Spleen (tissue), 7 donors: Measurements from ENCODE around the gene HRH2.

ENCODE experiments used
- POLR2A ChIP-seq, 3 donors: fragments of 450-650 bp; IDR thresholded peaks; one replicate each; pipeline ENCODE4 v1.5.1; 2017; ENCODE audit warnings: antibody characterized with exemption in 3 of 3, mild to moderate bottlenecking in 1 of 3
- POLR2AphosphoS5 ChIP-seq, 3 donors: sonication (generic); formaldehyde crosslinking; IDR thresholded peaks; one replicate each; pipeline ENCODE4 v1.5.1; 2017; ENCODE audit warnings: antibody characterized with exemption in 3 of 3
- TF ChIP-seq, protein P1 (sequence below), 11 experiments: fragments of 200-600 bp in 7 of 11; fragments of 450-650 bp in 4 of 11; sonication (generic) in 4 of 11; IDR thresholded peaks in 8 of 11; conservative IDR thresholded peaks in 3 of 11; 1 replicate in 7 of 11; 2 replicates in 4 of 11; pipeline versions ENCODE4 v1.4.0 to v1.8.0; 2016 to 2021; ENCODE audit warnings: antibody characterized with exemption in 11 of 11, inconsistent platforms in 4 of 11, mild to moderate bottlenecking in 1 of 11
- donor health status: DM: no; HTN: no; CAD: no; lungs with moderate emphysema.
- donor health status: DM: no; HTN: no; CAD: no.
- donor health status: DM: no; HTN: no; CAD: no.

DNA sequence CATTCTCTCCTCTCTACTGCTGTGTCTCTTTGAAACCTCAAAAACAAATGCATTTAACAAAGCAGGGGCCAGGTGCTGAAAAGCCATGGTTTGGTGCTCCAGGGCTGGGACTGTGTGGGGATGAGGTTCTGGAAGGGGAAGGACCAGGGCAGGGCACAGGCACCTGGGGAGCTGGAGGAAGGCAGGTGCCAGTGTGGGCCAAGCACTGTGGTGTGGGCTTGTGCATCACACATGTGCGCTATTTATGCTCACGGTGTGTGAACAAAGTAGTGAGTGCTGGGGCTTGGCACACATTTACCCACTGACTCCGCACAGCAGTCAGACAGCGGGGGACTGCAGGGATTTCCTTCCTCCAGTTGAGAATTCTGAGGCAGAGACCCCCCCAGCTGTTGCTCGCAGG, 10.1 kb downstream of the HRH2 start:
- TF ChIP-seq, protein P1, sequence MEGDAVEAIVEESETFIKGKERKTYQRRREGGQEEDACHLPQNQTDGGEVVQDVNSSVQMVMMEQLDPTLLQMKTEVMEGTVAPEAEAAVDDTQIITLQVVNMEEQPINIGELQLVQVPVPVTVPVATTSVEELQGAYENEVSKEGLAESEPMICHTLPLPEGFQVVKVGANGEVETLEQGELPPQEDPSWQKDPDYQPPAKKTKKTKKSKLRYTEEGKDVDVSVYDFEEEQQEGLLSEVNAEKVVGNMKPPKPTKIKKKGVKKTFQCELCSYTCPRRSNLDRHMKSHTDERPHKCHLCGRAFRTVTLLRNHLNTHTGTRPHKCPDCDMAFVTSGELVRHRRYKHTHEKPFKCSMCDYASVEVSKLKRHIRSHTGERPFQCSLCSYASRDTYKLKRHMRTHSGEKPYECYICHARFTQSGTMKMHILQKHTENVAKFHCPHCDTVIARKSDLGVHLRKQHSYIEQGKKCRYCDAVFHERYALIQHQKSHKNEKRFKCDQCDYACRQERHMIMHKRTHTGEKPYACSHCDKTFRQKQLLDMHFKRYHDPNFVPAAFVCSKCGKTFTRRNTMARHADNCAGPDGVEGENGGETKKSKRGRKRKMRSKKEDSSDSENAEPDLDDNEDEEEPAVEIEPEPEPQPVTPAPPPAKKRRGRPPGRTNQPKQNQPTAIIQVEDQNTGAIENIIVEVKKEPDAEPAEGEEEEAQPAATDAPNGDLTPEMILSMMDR (IDR thresholded peaks at IDR 0.05 in 8 of 11, conservative IDR thresholded peaks at IDR 0.05 in 3 of 11): no peak
- TF ChIP-seq POLR2AphosphoS5 (IDR thresholded peaks at IDR 0.05): no peak
- TF ChIP-seq POLR2A (IDR thresholded peaks at IDR 0.05): no peak
